ENCODE measurements around the gene NRP1.
A peak's percentile ranks its signal among the peaks of the same experiment; 100 is the strongest.

The NRP1 gene

GRCh38 chr10:33174674-33175434 is 159.6 kb downstream of the NRP1 start:
- no peak for DNase-seq

- DNase-seq: no peak
Measured at GRCh38 chr10:33165911-33166310, 168.6 kb downstream of the NRP1 start.

- DNase-seq: no peak
Measured at GRCh38 chr10:33164060-33164709, 170.3 kb downstream of the NRP1 start.

- no peak for DNase-seq
Measured at GRCh38 chr10:33162248-33162575, 172.3 kb downstream of the NRP1 start.

GRCh38 chr10:33161550-33162247 is 172.8 kb downstream of the NRP1 start:
- DNase-seq: no peak

- DNase-seq: no peak
Measured at GRCh38 chr10:33160151-33160550, 174.3 kb downstream of the NRP1 start.

- no peak for DNase-seq
Measured at GRCh38 chr10:33157103-33157502, 177.4 kb downstream of the NRP1 start.

- DNase-seq: peak in 1 of 2 experiments; percentile 33
Measured at GRCh38 chr10:33155720-33156638, 178.5 kb downstream of the NRP1 start.

- DNase-seq: no peak
Measured at GRCh38 chr10:33154590-33154989, 179.9 kb downstream of the NRP1 start.

- no peak for DNase-seq
Measured at GRCh38 chr10:33153968-33154327, 180.5 kb downstream of the NRP1 start.

- no peak for DNase-seq
Measured at GRCh38 chr10:33153251-33153967, 181.1 kb downstream of the NRP1 start.

- no peak for DNase-seq
Measured at GRCh38 chr10:33152750-33153149, 181.7 kb downstream of the NRP1 start.

GRCh38 chr10:33152146-33152545 is 182.3 kb downstream of the NRP1 start:
- DNase-seq: no peak

- DNase-seq: no peak
Measured at GRCh38 chr10:33151344-33151864, 183.1 kb downstream of the NRP1 start.

GRCh38 chr10:33150889-33151288 is 183.6 kb downstream of the NRP1 start:
- no peak for DNase-seq

- no peak for DNase-seq
Measured at GRCh38 chr10:33150146-33150545, 184.3 kb downstream of the NRP1 start.

GRCh38 chr10:33147013-33147310 is 187.5 kb downstream of the NRP1 start:
- DNase-seq: no peak

- no peak for DNase-seq
Measured at GRCh38 chr10:33146189-33147012, 188.1 kb downstream of the NRP1 start.

- DNase-seq: no peak
Measured at GRCh38 chr10:33145451-33146188, 188.8 kb downstream of the NRP1 start.

- peak; percentile 37 to 74 for DNase-seq
Measured at GRCh38 chr10:33143160-33143728, 191.2 kb downstream of the NRP1 start.
